GM21423 (cell line): ENCODE measurements around the gene PLAC1.
A peak's percentile ranks its signal among the peaks of the same experiment; 100 is the strongest.

Experiments
- ATAC-seq: cut with Tn5 transposase; IDR thresholded peaks from one replicate; pipeline ENCODE4 v1.9.1; 2021; ENCODE audit warnings: mild to moderate bottlenecking, moderate library complexity; ENCODE audit not compliant: unreplicated experiment

Gene PLAC1

GRCh38 chrX:134632355-134632754 lies 25.9 kb downstream of the PLAC1 start:
- no peak for ATAC-seq

GRCh38 chrX:134631426-134632346 lies 26.6 kb downstream of the PLAC1 start:
- no peak for ATAC-seq

- ATAC-seq = no peak
These were observed 29.6 kb downstream of the PLAC1 start for GRCh38 chrX:134628663-134629062.

GRCh38 chrX:134626434-134626833 lies 31.8 kb downstream of the PLAC1 start:
- ATAC-seq = no peak

GRCh38 chrX:134625315-134625718 lies 33.0 kb downstream of the PLAC1 start:
- no peak for ATAC-seq

GRCh38 chrX:134624046-134624430 lies 34.2 kb downstream of the PLAC1 start:
- no peak for ATAC-seq

- no peak for ATAC-seq
These were observed 34.8 kb downstream of the PLAC1 start for GRCh38 chrX:134623293-134624045.

GRCh38 chrX:134622813-134623185 lies 35.5 kb downstream of the PLAC1 start:
- ATAC-seq = no peak

- ATAC-seq = peak; percentile 87
These were observed 36.0 kb downstream of the PLAC1 start for GRCh38 chrX:134622056-134622812.

- ATAC-seq = no peak
These were observed 38.4 kb downstream of the PLAC1 start for GRCh38 chrX:134619838-134620237.

GRCh38 chrX:134613396-134613795 lies 44.9 kb downstream of the PLAC1 start:
- no peak for ATAC-seq

GRCh38 chrX:134608153-134608552 lies 50.1 kb downstream of the PLAC1 start:
- ATAC-seq = no peak

- no peak for ATAC-seq
These were observed 50.7 kb downstream of the PLAC1 start for GRCh38 chrX:134607523-134607922.

- no peak for ATAC-seq
These were observed 53.5 kb downstream of the PLAC1 start for GRCh38 chrX:134604701-134605311.

GRCh38 chrX:134603806-134604700 lies 54.2 kb downstream of the PLAC1 start:
- no peak for ATAC-seq

GRCh38 chrX:134602410-134602809 lies 55.9 kb downstream of the PLAC1 start:
- no peak for ATAC-seq

GRCh38 chrX:134601240-134601765 lies 57.0 kb downstream of the PLAC1 start:
- no peak for ATAC-seq

GRCh38 chrX:134600714-134601113 lies 57.6 kb downstream of the PLAC1 start:
- ATAC-seq = no peak

GRCh38 chrX:134599184-134599914 lies 58.9 kb downstream of the PLAC1 start:
- no peak for ATAC-seq
